Vagina (tissue), 2 donors: ENCODE results near the gene HIGD2A. TPM values are rescaled to one million over a fixed set of nuclear protein-coding genes. Genes with fewer than 3 reads are reported as not detected.

Source experiments
- DNase-seq, 2 donors: peaks; one replicate each; pipeline ENCODE4 v3.0.0-alpha.2; 2017; ENCODE audit errors: extremely low spot score in 2 of 2
- H3K27ac ChIP-seq: fragments of 200-600 bp; sonication (generic); one replicate; pipeline ENCODE4 v1.5.1; 2019
- H3K27me3 ChIP-seq: fragments of 200-600 bp; sonication (generic); one replicate; pipeline ENCODE4 v1.5.1; 2019
- H3K36me3 ChIP-seq, 2 donors: fragments of 200-600 bp; sonication (generic); one replicate each; pipeline ENCODE4 v1.5.1; 2017 to 2019
- H3K4me1 ChIP-seq: fragments of 200-600 bp; sonication (generic); one replicate; pipeline ENCODE4 v1.5.1; 2019
- H3K4me3 ChIP-seq, 2 donors: fragments of 200-600 bp; sonication (generic); 1 replicate in 1 of 2; 2 replicates in 1 of 2; pipeline ENCODE4 v1.5.1; 2016 to 2019
- H3K9me3 ChIP-seq: fragments of 200-600 bp; sonication (generic); one replicate; pipeline ENCODE4 v1.5.1; 2019
- POLR2A ChIP-seq, 2 donors: fragments of 450-650 bp; IDR thresholded peaks; one replicate each; pipeline ENCODE4 v1.6.1; 2017; ENCODE audit warnings: antibody characterized with exemption in 2 of 2, mild to moderate bottlenecking in 2 of 2, moderate library complexity in 2 of 2
- POLR2AphosphoS5 ChIP-seq, 2 donors: sonication (generic); formaldehyde crosslinking; IDR thresholded peaks; one replicate each; pipeline ENCODE4 v1.9.0; 2017; ENCODE audit warnings: antibody characterized with exemption in 2 of 2, mild to moderate bottlenecking in 2 of 2, low read depth in 1 of 2; ENCODE audit not compliant: insufficient read depth in 1 of 2
- intact Hi-C: fragments of 100-400 bp; cut with DNase I; formaldehyde crosslinking; loops from one replicate; pipeline ENCODE4 v1.15.1; 2023
- total RNA-seq: library from RNA; depleted of rRNA; stranded (reverse); fragments of >200 nt; gene quantifications from one replicate; pipeline ENCODE4 v1.2.3, GENCODE V29; 2016
- TF ChIP-seq, protein P1 (sequence below), 3 experiments: fragments of 450-650 bp in 2 of 3; fragments of 200-600 bp in 1 of 3; sonication (generic) in 1 of 3; IDR thresholded peaks; one replicate each; pipeline ENCODE4 v1.5.1; 2017 to 2019; ENCODE audit warnings: antibody characterized with exemption in 3 of 3, mild to moderate bottlenecking in 2 of 3, moderate library complexity in 2 of 3

HIGD2A gene
- total RNA-seq, 1 donor from 2014 or later: 124 TPM

DNA sequence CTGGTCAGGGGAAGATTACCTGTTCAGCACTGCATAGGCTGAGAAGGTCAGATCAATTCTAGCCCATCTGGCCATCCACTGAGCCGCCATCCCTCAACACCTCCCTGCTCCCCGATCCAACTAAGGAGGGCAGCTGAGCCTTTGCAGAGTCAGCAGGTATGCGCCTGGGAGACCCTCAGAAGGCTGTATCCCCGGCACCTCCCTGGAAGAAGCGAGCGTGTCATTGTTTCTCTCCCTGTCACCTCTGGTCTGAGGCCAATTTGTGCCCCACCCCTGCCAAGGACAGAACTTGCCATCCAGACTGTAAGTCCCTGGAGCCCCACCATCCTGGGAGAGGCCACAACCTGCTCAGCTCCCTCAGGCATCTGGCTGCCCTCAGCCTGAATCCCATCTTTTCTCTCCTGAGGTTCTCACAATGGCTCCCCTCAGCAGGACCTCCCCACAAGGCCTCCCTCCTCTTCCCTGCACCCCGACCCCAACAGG lies 25.2 kb downstream of the HIGD2A start:
- no peak for DNase-seq
- no peaks in the 10 kb centered on the region for H3K9me3 ChIP-seq
- peaks cover 0 to 9% of the 10 kb centered on the region in 2 donors for H3K36me3 ChIP-seq
- peak overlapping the region; percentile 95 for H3K27ac ChIP-seq
- peak overlapping the region in 1 of 2 donors; percentile 94 for H3K4me3 ChIP-seq
- H3K4me1 ChIP-seq: peaks cover 67% of the 10 kb centered on the region
- intact Hi-C loops: no loop called here
- no peak for TF ChIP-seq POLR2AphosphoS5 (IDR thresholded peaks at IDR 0.05; ENCODE audit: insufficient read depth in 1 of 2, low read depth in 1 of 2)
- TF ChIP-seq, protein P1, sequence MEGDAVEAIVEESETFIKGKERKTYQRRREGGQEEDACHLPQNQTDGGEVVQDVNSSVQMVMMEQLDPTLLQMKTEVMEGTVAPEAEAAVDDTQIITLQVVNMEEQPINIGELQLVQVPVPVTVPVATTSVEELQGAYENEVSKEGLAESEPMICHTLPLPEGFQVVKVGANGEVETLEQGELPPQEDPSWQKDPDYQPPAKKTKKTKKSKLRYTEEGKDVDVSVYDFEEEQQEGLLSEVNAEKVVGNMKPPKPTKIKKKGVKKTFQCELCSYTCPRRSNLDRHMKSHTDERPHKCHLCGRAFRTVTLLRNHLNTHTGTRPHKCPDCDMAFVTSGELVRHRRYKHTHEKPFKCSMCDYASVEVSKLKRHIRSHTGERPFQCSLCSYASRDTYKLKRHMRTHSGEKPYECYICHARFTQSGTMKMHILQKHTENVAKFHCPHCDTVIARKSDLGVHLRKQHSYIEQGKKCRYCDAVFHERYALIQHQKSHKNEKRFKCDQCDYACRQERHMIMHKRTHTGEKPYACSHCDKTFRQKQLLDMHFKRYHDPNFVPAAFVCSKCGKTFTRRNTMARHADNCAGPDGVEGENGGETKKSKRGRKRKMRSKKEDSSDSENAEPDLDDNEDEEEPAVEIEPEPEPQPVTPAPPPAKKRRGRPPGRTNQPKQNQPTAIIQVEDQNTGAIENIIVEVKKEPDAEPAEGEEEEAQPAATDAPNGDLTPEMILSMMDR (IDR thresholded peaks at IDR 0.05): no peak
- TF ChIP-seq POLR2A (IDR thresholded peaks at IDR 0.05): no peak
- H3K27me3 ChIP-seq: no peaks in the 10 kb centered on the region

DNA sequence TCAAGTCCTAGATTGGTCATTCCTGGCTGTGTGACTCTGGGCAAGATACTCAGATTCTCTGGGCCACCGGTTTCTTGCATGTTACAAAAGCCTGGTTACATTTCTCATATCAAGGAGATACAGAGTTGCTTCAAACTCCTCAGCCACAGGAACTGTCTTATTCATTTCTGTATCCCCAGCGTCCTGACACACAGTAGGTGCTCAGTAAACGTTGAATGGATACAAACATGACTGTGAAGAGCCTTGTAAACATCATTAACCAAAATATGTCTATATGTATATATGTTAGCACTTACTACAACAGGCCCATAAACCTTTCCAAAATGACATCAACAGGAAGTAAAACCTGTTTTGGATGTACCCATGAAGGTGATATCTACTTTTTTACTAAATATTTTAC lies 26.2 kb downstream of the HIGD2A start:
- TF ChIP-seq POLR2AphosphoS5 (IDR thresholded peaks at IDR 0.05; ENCODE audit: insufficient read depth in 1 of 2, low read depth in 1 of 2) (no peak), POLR2A (IDR thresholded peaks at IDR 0.05) (no peak)
- TF ChIP-seq, protein P1 (IDR thresholded peaks at IDR 0.05): no peak
- Histone ChIP-seq H3K9me3 (no peaks in the 10 kb centered on the region), H3K27me3 (no peaks in the 10 kb centered on the region), H3K4me3 (peak overlapping the region; percentile 11 to 94), H3K36me3 (peaks cover 0 to 2% of the 10 kb centered on the region in 2 donors), H3K4me1 (peaks cover 63% of the 10 kb centered on the region), H3K27ac (peak overlapping the region; percentile 95)
- intact Hi-C loops: loop anchor here (5.0 kb wide), 1 partner anchor 128 kb away; no protein-coding TSS in a partner anchor
- no peak for DNase-seq

DNA sequence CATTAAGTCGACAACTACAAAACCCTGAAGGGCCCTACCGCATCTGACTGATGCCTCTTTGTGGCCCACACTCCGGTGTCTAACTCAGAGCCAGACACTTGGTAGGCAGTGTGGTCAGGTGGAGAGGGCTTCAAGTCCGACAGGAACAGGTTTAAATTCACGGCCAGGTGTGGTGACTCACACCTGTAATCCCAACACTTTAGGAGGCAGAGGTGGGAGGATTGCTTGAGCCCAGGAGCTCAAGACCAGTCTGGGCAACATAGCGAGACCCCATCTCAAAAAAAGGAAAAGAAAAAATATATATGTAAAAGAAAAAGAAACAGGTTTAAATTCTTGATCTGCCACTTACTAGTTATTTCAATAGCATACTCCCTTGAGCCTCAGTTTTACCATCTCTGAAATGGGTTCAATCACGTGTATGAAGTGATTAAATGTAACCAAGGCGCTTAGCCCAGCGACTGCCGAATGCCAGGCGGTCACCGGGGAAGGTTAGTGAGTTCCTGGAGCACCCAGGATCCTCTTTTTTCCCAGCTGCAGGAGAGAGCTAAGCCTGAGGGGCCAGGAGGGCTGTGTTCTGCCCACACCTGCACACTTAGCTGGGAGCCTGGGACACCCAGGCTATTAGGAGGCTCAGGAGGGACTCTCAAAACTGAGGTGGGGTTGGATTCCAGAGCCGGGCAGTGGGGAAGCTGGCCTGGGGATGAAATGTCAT lies 26.8 kb downstream of the HIGD2A start:
- H3K9me3 ChIP-seq: no peaks in the 10 kb centered on the region
- TF ChIP-seq, protein P1 (IDR thresholded peaks at IDR 0.05): no peak
- no peak for TF ChIP-seq POLR2A (IDR thresholded peaks at IDR 0.05)
- TF ChIP-seq POLR2AphosphoS5 (IDR thresholded peaks at IDR 0.05; ENCODE audit: insufficient read depth in 1 of 2, low read depth in 1 of 2): peak in 1 of 2 donors; percentile 54
- peaks cover 61% of the 10 kb centered on the region for H3K4me1 ChIP-seq
- peak overlapping the region; percentile 95 for H3K27ac ChIP-seq
- no peak for DNase-seq
- H3K36me3 ChIP-seq: no peaks in the 10 kb centered on the region
- intact Hi-C loops: loop anchor here (5.0 kb wide), 1 partner anchor 127 kb away; no protein-coding TSS in a partner anchor
- peak overlapping the region; percentile 94 to 97 for H3K4me3 ChIP-seq
- no peaks in the 10 kb centered on the region for H3K27me3 ChIP-seq

DNA sequence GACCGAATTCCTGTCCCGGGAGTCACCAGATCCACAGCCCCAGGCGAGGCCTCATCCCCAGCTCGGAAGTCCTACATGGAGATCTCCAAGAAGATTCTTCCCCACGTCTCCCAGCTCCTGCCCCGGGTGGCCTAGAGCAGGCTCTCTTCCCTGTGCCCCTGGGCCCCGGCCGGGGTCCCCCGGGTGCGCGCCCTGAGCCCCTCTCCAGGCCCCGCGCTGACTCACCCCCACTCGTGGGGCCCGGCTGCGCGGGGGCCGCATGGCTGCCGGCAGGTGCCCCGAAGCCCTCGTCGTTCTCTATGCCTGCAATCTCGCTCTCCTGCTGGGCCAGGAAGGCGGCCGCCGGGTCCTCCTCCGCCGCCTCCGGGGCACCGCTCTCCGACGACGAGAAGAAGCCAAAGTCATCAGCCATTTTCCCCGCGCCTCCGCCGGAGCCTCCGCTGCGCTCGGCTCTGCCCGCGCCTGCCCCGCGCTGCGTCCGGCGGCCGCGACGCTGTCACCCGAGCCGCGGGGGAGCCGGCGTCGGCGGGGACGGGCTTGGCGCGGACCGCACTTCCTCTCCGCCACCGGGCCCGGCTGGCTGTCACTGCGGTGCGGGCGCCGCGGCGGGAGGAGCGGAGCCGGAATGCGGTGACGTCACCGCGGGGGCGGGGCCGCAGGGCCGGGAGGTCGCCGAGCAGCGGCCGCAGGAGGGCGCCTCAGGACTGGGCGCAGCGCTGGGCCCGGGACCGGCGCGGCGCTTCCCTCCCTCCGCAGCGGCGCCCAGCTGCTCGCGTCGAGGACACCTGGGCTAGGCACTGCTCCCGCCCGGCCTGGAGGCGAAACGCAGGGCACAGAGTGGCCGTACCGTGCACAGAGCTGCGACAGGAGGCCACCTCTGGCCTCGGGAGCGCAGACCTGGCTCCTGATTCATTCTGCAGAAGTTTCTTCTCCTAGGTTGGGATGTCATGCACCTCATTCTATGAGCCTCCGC lies 27.7 kb downstream of the HIGD2A start, which contains the start of gene CLTB:
Gene CLTB, minus strand, starts transcription at position 588 of the 973 bp plus-strand sequence. Its CDS starts 176 bp downstream, at position 412.
- H3K4me3 ChIP-seq: peak within 1 kb of the TSS; percentile 94 to 97
- peak in 1 of 2 donors; percentile 88 for TF ChIP-seq POLR2A (IDR thresholded peaks at IDR 0.05)
- TF ChIP-seq, protein P1 (IDR thresholded peaks at IDR 0.05): peak; percentile 33 to 57 (median 54)
- TF ChIP-seq POLR2AphosphoS5 (IDR thresholded peaks at IDR 0.05; ENCODE audit: insufficient read depth in 1 of 2, low read depth in 1 of 2): no peak
- H3K9me3 ChIP-seq: no peaks in the 10 kb centered on the region
- peak within 1 kb of the TSS; percentile 95 for H3K27ac ChIP-seq
- no peaks in the 10 kb centered on the region for H3K27me3 ChIP-seq
- peaks cover 52% of the 10 kb centered on the region for H3K4me1 ChIP-seq
- DNase-seq: no peak
- intact Hi-C loops: loop anchor here (5.0 kb wide), 1 partner anchor 126 kb away; no protein-coding TSS in a partner anchor
- no peaks in the 10 kb centered on the region for H3K36me3 ChIP-seq
